Measurements from ENCODE around the gene COL26A1.
"Not testable (repeated sequence)": the region's sequence is repeated elsewhere in the genome, so short reads cannot be mapped to it uniquely, and the experiment has no call there.

- TF ChIP-seq, protein P1, sequence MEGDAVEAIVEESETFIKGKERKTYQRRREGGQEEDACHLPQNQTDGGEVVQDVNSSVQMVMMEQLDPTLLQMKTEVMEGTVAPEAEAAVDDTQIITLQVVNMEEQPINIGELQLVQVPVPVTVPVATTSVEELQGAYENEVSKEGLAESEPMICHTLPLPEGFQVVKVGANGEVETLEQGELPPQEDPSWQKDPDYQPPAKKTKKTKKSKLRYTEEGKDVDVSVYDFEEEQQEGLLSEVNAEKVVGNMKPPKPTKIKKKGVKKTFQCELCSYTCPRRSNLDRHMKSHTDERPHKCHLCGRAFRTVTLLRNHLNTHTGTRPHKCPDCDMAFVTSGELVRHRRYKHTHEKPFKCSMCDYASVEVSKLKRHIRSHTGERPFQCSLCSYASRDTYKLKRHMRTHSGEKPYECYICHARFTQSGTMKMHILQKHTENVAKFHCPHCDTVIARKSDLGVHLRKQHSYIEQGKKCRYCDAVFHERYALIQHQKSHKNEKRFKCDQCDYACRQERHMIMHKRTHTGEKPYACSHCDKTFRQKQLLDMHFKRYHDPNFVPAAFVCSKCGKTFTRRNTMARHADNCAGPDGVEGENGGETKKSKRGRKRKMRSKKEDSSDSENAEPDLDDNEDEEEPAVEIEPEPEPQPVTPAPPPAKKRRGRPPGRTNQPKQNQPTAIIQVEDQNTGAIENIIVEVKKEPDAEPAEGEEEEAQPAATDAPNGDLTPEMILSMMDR (conservative IDR thresholded peaks at IDR 0.05) = not testable (repeated sequence)
- not testable (repeated sequence) for TF ChIP-seq EZH2 (IDR thresholded peaks at IDR 0.05; ENCODE audit: low read depth)
These were observed 197.3 kb downstream of the COL26A1 start for GRCh38 chr7:101560021-101560420.

All from PC-9 (cell line).